ENCODE measurements around the gene PSG7.
"Not testable (repeated sequence)": the region's sequence is repeated elsewhere in the genome, so short reads cannot be mapped to it uniquely, and the experiment has no call there.

- not testable (repeated sequence) for TF ChIP-seq CTCF, POLR2A (IDR thresholded peaks at IDR 0.05)
Observed at GRCh38 chr19:42882010-42882409, 55.0 kb downstream of the PSG7 start.

Measured in Peyer's patch (tissue), 4 donors.